Measurements from ENCODE around the gene ATP5F1D.
"Not testable (repeated sequence)": the region's sequence is repeated elsewhere in the genome, so short reads cannot be mapped to it uniquely, and the experiment has no call there.

The ATP5F1D gene

DNA sequence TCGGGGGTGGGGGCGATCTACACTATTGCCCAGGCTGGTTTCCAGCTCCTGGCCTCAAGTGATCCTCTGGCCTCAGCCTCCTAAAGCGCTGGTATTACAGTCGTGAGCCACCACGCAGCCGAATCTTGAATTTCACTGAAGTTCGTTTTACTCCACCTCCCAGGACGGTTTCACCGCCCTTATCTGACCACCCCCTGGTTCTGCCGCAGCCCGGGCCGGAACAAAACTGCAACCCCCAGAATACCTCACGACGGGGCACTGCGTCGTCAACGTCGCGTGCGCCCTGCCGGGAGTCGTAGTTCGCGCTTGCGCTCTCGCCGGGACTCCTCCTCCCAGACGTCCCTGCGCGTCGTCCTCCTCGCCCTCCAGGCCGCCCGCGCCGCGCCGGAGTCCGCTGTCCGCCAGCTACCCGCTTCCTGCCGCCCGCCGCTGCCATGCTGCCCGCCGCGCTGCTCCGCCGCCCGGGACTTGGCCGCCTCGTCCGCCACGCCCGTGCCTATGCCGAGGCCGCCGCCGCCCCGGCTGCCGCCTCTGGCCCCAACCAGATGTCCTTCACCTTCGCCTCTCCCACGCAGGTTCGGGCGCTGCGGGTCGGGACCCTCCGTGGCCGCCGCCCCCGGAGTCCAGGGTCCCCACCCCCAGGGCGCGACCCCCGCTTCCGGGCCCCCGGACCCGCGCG, at the start of gene ATP5F1D:
Gene ATP5F1D (plus strand): TSS at position 335 of the 679 bp plus-strand sequence. CDS start 100 bp downstream, at position 435.
- DNase-seq (ENCODE audit: low read depth): no peak

- DNase-seq (ENCODE audit: low read depth): no peak
These were observed 42.0 kb upstream of the ATP5F1D start for GRCh38 chr19:1199531-1199930.

GRCh38 chr19:1200614-1201013, 40.9 kb upstream of the ATP5F1D start:
- not testable (repeated sequence) for DNase-seq (ENCODE audit: low read depth)

GRCh38 chr19:1205114-1206099, 36.1 kb upstream of the ATP5F1D start, which contains the start of gene STK11:
Gene STK11, plus strand, starts transcription at chr19:1205778. Its CDS starts 1,136 bp downstream, at chr19:1206914.
- peak; percentile 68 for DNase-seq (ENCODE audit: low read depth)

DNA sequence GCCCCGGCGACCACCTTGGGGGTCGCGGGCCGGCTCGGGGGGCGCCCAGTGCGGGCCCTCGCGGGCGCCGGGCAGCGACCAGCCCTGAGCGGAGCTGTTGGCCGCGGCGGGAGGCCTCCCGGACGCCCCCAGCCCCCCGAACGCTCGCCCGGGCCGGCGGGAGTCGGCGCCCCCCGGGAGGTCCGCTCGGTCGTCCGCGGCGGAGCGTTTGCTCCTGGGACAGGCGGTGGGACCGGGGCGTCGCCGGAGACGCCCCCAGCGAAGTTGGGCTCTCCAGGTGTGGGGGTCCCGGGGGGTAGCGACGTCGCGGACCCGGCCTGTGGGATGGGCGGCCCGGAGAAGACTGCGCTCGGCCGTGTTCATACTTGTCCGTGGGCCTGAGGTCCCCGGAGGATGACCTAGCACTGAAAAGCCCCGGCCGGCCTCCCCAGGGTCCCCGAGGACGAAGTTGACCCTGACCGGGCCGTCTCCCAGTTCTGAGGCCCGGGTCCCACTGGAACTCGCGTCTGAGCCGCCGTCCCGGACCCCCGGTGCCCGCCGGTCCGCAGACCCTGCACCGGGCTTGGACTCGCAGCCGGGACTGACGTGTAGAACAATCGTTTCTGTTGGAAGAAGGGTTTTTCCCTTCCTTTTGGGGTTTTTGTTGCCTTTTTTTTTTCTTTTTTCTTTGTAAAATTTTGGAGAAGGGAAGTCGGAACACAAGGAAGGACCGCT, 35.2 kb upstream of the ATP5F1D start:
- no peak for DNase-seq (ENCODE audit: low read depth)

DNA sequence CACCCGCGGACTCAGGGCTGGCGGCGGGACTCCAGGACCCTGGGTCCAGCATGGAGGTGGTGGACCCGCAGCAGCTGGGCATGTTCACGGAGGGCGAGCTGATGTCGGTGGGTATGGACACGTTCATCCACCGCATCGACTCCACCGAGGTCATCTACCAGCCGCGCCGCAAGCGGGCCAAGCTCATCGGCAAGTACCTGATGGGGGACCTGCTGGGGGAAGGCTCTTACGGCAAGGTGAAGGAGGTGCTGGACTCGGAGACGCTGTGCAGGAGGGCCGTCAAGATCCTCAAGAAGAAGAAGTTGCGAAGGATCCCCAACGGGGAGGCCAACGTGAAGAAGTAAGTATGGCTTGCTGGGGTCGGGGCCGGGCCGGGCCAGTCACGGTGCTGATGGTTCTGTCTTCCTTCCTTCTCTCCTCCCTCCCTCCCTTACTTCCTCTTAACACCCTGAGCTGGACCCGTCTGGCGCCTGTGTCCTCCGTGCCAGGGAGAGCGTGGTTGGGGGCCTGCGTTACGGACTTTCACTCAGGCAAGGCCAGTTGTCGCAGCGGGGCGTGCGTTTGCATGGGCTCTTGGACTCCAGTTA, 34.6 kb upstream of the ATP5F1D start:
- no peak for DNase-seq (ENCODE audit: low read depth)

DNA sequence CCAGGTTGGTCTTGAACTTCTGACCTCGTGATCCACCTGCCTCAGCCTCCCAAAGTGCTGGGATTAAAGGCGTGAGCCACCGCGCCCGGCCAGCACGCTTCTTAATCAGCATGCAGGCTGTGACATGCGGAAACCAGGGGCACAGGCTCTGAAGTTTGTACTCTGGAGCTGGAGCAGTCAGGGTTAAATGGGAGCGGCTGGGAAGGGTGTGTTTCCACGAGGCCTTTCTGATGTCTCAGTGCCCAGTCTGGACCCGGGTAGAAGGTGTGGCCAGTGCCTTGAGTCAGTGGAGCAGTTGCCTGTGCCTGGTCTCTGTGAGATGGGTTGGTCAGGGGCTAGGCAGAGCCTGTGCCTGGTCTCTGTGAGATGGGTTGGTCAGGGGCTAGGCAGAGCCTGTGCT, 32.7 kb upstream of the ATP5F1D start:
- not testable (repeated sequence) for DNase-seq (ENCODE audit: low read depth)

DNA sequence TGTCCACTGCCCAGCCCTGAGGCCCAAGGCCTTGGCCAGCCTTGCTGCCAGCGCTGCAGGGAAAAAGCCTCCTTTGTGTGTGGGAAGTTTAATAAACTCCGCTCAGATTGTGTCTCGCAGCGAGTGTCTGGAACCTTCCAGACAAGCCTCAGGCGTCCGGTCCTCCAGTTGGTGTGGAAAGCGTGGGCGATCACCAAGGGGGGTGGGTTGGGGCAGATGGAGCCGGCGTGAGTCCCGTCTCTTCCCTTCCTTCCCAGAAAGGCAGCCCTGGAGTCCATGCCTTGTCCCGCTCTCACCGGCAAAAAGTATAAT, 31.4 kb upstream of the ATP5F1D start:
- DNase-seq (ENCODE audit: low read depth): no peak

GRCh38 chr19:1211494-1212234, 29.9 kb upstream of the ATP5F1D start:
- DNase-seq (ENCODE audit: low read depth): no peak

- DNase-seq (ENCODE audit: low read depth): no peak
These were observed 27.9 kb upstream of the ATP5F1D start for GRCh38 chr19:1213391-1214286.

DNA sequence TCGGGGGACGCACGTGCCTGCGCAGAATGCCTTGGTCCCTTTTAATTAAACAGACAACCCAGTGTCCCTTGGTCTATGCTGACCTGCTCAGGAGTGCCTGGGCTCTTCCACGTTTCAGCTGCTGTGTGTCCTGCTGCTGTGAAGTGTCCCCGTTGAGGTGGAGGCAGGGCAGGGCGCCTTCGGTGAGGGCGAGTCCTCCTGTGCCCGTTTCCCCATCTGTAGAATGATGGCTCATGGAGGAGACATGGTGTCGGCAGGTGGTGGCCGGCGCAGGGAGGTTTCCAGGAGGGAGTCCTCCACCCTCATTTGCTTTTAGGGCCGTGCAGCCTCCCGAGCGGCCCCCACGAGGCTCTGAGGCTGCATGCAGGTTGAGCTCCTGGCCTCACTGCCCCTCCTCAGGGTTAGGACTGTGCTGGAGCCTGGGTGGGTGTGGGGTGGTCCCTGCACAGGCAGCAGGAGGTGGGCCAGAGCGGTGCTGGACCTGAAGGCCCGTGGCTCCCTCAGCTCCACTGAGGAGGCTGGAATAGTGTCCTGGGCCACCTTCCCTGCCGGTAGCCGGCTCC, 27.2 kb upstream of the ATP5F1D start:
- DNase-seq (ENCODE audit: low read depth): no peak

DNA sequence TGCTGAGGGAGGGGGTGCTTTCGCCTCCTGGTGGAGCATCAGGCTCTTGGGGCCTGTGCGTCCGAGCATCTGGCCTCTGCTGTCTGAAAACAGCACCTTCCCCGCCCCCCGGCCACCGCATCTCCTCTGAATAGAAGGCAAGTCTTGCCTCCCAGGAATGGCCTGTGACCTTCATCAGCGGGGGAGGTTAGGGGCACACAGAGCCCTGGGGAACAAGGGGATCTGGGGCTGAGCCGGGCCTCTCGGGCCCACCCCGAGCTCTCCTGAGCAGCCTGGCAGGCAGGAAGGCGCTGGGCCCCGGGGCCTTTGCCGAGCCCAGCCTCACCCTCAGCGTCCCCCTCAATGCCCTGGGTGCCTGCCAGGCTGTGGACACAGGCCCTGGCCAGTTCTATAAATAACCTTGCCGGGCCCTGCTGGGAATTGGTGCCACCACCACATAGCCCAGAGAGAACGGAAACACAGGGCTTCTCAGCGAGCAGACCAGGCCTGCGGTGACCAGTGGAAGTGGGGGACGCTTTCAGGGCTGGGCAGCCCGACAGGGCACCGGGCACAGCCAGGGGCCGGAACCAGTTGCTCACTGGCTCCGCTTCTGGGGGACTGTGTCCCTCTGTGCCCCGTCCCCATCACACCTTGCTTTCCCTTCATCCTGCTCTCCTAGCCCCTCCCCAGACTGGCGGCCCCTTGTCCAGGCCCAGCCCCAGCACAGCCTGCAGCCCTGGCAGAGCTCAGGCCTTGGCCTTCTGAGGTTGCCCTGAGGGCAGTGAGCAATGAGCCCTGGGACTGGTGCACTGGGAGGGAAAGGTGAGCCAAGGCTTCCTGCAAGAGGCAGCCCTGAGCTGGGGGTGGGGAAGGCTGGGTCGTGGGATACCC, 26.5 kb upstream of the ATP5F1D start:
- DNase-seq (ENCODE audit: low read depth): no peak

DNA sequence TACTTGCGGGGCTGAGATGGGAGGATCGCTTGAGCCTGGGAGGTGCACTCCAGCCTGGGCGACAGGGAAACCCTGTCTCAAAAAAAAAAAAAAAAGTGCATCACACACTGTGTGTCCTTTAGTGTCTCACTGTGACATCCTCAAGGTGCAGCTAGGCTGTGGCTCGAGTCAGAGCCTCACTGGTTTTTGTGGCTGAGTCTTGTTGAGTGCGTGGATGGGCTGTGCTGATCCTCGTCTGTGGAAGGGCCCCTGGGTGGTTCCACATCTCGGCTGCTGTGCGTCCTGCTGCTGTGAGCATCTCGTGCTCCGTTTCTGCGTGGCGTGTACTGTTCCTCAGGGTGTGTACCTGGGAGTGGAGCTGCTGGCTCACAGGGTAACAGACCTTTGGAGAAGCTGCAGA, 24.8 kb upstream of the ATP5F1D start:
- no peak for DNase-seq (ENCODE audit: low read depth)

GRCh38 chr19:1217366-1217765, 24.2 kb upstream of the ATP5F1D start:
- no peak for DNase-seq (ENCODE audit: low read depth)

DNA sequence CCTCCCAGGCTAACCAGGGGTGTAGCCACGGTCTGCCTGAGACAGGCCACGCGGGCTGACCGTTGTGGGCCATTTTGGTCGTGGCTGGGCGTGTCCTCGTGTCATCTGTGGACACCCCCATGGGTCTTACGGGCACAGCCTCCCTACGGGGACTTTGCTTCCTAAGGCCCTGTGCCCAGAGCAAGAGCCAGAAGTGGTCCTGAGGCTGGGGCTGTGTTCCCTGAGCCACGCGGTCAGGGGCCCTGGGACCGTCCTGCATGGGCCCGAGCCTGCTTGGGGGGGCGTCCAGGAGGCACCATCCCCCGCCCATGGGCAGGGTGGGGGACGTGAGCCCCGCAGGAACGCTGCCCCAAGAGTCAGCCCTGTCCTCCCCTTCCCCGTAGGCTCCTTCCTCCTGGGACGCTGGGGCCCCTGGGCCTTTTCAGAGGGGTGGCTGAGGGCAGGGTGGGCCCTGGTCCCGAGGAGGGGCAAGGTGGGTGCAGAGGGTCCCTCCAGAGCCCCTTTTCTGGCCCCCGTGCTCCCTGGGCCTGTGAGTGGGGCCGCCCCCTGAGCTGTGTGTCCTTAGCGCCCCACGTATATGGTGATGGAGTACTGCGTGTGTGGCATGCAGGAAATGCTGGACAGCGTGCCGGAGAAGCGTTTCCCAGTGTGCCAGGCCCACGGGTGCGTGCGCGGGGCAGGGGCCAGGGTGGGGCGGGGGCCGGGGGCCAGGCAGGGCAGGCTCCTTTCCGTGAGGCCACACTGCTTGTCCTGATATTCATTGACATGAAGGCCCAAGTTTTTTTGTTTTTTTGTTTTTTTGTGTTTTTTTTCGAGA, 22.6 kb upstream of the ATP5F1D start:
- no peak for DNase-seq (ENCODE audit: low read depth)

DNA sequence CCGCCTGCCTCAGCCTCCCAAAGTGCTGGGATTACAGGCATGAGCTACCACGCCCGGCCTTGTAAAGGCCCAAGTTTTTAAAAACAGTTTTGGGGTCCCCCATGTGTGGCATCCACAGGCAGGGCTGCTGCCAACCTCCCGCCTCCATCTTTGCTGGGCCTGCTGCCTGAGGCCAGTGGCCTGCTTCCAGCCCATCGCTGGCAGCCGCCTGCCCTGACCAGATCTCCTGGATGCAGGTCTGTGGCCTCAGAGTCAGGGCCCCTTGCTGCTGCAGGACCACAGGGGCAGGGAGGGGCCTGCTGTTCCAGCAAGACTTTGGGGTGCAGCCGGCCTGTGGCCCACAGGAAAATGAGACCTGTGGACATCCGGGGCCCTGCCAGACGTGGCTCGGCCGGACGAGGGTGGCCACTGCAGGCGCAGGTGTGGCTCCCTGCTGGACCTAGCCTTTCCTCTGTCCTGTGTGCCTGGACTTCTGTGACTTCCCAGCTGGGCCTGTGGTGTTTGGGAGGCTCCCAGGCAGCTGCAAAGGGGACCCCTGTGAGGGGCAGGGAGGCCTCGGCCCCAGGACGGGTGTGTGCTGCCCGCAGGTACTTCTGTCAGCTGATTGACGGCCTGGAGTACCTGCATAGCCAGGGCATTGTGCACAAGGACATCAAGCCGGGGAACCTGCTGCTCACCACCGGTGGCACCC, 21.6 kb upstream of the ATP5F1D start:
- no peak for DNase-seq (ENCODE audit: low read depth)

DNA sequence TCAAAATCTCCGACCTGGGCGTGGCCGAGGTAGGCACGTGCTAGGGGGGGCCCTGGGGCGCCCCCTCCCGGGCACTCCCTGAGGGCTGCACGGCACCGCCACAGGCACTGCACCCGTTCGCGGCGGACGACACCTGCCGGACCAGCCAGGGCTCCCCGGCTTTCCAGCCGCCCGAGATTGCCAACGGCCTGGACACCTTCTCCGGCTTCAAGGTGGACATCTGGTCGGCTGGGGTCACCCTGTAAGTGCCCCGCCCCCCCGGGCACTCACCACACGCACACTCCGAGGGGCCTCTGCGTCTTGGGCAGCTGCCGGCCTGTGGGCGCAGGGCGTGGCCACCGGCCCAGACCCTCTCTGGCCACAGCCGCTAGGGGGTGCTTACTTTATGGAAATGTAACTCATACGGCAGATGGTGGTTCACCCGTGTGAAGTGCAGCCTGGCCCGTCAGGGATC, 21.0 kb upstream of the ATP5F1D start:
- no peak for DNase-seq (ENCODE audit: low read depth)

Data from non-pigmented ciliary epithelial cell (primary cell).